ENCODE data around the gene PPFIA1.
A peak's percentile ranks its signal among the peaks of the same experiment; 100 is the strongest.

The PPFIA1 gene

DNA sequence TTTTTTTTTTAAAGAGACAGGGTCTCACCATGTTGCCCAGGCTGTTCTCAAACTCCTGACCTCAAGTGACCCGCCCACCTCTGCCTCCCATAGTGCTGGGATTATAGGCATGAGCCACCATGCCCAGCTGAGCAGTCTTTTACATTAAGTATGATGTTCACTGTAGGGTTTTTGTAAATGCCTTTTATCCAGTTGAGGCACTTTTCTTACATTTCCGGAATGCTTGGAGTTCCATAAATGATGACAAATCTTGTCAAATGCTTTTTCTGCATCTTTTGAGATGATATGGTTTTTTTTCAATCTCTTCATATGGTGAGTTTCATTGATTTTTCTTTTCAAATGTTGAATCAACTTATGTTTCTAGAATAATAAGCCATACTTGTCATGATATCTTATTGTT lies 98.5 kb downstream of the PPFIA1 start:
- TF ChIP-seq CTCF (IDR thresholded peaks at IDR 0.05; ENCODE audit: borderline replicate concordance, control extremely low read depth, extremely low read depth, insufficient read depth, missing control alignments): no peak
- no peak for DNase-seq (ENCODE audit: low spot score)
- in situ Hi-C loops (cut with MboI; ENCODE audit: low sequenced_read_pairs, unreplicated experiment): no loop called here

GRCh38 chr11:70371241-70371640 lies 100.8 kb downstream of the PPFIA1 start:
- no peak for TF ChIP-seq CTCF (IDR thresholded peaks at IDR 0.05; ENCODE audit: borderline replicate concordance, control extremely low read depth, extremely low read depth, insufficient read depth, missing control alignments)
- in situ Hi-C loops (cut with MboI; ENCODE audit: low sequenced_read_pairs, unreplicated experiment): no loop called here
- no peak for DNase-seq (ENCODE audit: low spot score)

DNA sequence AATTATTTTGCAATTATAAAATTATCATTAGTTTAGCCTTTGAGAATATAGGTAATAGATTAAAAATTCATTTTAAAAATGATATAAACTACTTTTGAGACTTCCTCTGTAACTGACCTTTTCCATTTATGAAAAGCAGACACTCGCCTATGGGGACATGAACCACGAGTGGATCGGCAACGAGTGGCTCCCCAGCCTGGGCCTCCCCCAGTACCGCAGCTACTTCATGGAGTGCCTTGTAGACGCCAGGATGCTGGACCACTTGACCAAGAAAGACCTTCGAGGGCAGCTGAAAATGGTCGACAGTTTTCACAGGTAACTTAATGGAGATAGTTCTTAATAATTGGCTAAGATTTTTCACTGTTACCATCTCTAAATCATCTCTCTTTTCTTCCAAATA lies 101.6 kb downstream of the PPFIA1 start:
- in situ Hi-C loops (cut with MboI; ENCODE audit: low sequenced_read_pairs, unreplicated experiment): no loop called here
- TF ChIP-seq CTCF (IDR thresholded peaks at IDR 0.05; ENCODE audit: borderline replicate concordance, control extremely low read depth, extremely low read depth, insufficient read depth, missing control alignments): no peak
- DNase-seq (ENCODE audit: low spot score): no peak

DNA sequence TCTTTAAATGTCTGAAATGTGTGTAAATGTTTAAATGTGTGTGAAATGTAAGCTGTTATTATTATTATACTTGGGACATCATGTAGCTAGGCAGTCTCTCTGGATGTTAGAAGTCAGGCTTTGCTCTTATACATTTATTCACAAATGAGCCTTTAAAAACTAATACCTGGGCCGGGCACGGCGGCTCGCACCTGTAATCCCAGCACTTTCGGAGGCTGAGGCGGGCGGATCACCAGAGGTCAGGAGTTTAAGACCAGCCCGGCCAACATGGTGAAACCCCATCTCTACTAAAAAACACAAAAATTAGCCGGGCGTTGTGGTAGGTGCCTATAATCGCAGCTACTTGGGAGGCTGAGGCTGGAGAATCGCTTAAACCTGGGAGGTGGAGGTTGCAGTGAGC lies 106.1 kb downstream of the PPFIA1 start:
- TF ChIP-seq CTCF (IDR thresholded peaks at IDR 0.05; ENCODE audit: borderline replicate concordance, control extremely low read depth, extremely low read depth, insufficient read depth, missing control alignments): no peak
- in situ Hi-C loops (cut with MboI; ENCODE audit: low sequenced_read_pairs, unreplicated experiment): no loop called here
- DNase-seq (ENCODE audit: low spot score): no peak

- no peak for TF ChIP-seq CTCF (IDR thresholded peaks at IDR 0.05; ENCODE audit: borderline replicate concordance, control extremely low read depth, extremely low read depth, insufficient read depth, missing control alignments)
- DNase-seq (ENCODE audit: low spot score): no peak
- in situ Hi-C loops (cut with MboI; ENCODE audit: low sequenced_read_pairs, unreplicated experiment): no loop called here
These were observed 107.2 kb downstream of the PPFIA1 start for GRCh38 chr11:70377645-70378044.

DNA sequence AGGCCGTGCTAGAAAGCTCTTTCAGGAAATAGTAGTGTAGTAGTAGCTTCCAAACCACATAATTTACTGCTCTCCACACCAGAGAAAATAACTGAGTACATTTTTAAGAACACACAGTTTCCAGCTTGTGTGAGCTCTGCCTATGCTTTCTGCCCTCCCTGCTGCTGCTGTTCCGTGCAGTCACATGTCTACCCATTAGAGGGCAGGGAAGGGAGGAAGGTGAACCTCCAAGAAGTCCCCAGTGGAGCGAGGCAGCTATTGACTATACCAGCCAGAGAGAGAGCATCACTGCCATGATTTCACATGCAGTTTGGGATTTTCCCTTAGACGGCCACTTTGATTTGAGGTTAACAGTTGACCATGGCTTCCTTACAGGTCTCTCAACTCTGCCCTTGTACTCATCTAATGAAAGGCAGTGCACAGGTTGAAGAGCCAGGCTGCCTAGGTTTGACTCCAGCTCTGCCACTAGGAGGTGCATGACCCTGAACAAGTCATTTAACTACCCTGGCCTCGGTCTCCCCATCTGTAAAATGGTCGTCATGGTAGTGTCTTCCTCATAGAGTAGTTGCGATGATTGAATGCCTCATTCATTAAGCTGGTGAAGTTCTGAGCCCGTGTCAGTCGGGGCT lies 108.1 kb downstream of the PPFIA1 start:
- peak; percentile 11 for TF ChIP-seq CTCF (IDR thresholded peaks at IDR 0.05; ENCODE audit: borderline replicate concordance, control extremely low read depth, extremely low read depth, insufficient read depth, missing control alignments)
- in situ Hi-C loops (cut with MboI; ENCODE audit: low sequenced_read_pairs, unreplicated experiment): no loop called here
- DNase-seq (ENCODE audit: low spot score): no peak
